Astrocyte (in vitro differentiated cells and primary cell): Measurements from ENCODE around the gene IER3. TPM values are rescaled to one million over a fixed set of nuclear protein-coding genes. Genes with fewer than 3 reads are reported as not detected.

Experiments
- DNase-seq: peaks from one replicate; pipeline ENCODE4 v3.0.0-alpha.2; 2010; ENCODE audit warnings: low read depth
- FAIRE-seq: peaks from 2 replicates; lab custom pipeline; 2011; peaks lifted over from hg19 to GRCh38; lab: Jason Lieb, UNC
- H2AFZ ChIP-seq: 2 replicates; pipeline ENCODE4 v1.6.0; 2012; ENCODE audit warnings: low read depth, low read length, inconsistent platforms
- H3K27ac ChIP-seq: 2 replicates; pipeline ENCODE4 v1.5.1; 2011; ENCODE audit warnings: low read depth, low read length, inconsistent platforms
- H3K27me3 ChIP-seq: 2 replicates; pipeline ENCODE4 v1.6.0; 2011; ENCODE audit warnings: low read length, inconsistent platforms; ENCODE audit not compliant: insufficient read depth
- H3K36me3 ChIP-seq: 2 replicates; pipeline ENCODE4 v1.5.1; 2011; ENCODE audit warnings: low read length, inconsistent platforms; ENCODE audit not compliant: insufficient read depth
- H3K4me1 ChIP-seq: 2 replicates; pipeline ENCODE4 v1.5.1; 2011; ENCODE audit warnings: low read length, inconsistent platforms; ENCODE audit not compliant: insufficient read depth
- H3K4me2 ChIP-seq: 2 replicates; pipeline ENCODE4 v1.6.0; 2012; ENCODE audit warnings: low read length, inconsistent platforms
- H3K4me3 ChIP-seq: 2 replicates; pipeline ENCODE4 v1.5.1; 2011; ENCODE audit warnings: low read depth, mild to moderate bottlenecking, low read length, inconsistent platforms; ENCODE audit not compliant: insufficient read depth
- H3K79me2 ChIP-seq: 2 replicates; pipeline ENCODE4 v1.6.0; 2012; ENCODE audit warnings: mild to moderate bottlenecking, low read length, inconsistent platforms; ENCODE audit not compliant: insufficient read depth
- H3K9ac ChIP-seq: 2 replicates; pipeline ENCODE4 v1.6.0; 2012; ENCODE audit warnings: mild to moderate bottlenecking, low read length, inconsistent platforms
- H3K9me3 ChIP-seq: 2 replicates; pipeline ENCODE4 v1.5.1; 2012; ENCODE audit warnings: low read depth, mild to moderate bottlenecking, low read length, inconsistent platforms; ENCODE audit not compliant: insufficient read depth
- H4K20me1 ChIP-seq: 2 replicates; pipeline ENCODE4 v1.6.0; 2012; ENCODE audit warnings: low read length, inconsistent platforms; ENCODE audit not compliant: insufficient read depth
- H3K27ac Mint-ChIP-seq: one replicate; pipeline ENCODE4 v1.8.0; 2021; ENCODE audit warnings: mild to moderate bottlenecking, mixed read lengths; ENCODE audit not compliant: unreplicated experiment
- H3K27me3 Mint-ChIP-seq: one replicate; pipeline ENCODE4 v1.8.0; 2021; ENCODE audit warnings: low read depth, mixed read lengths; ENCODE audit not compliant: unreplicated experiment
- H3K36me3 Mint-ChIP-seq: one replicate; pipeline ENCODE4 v1.8.0; 2021; ENCODE audit warnings: low read depth, mixed read lengths; ENCODE audit not compliant: unreplicated experiment
- H3K4me1 Mint-ChIP-seq: one replicate; pipeline ENCODE4 v1.8.0; 2021; ENCODE audit warnings: low read depth, mixed read lengths; ENCODE audit not compliant: unreplicated experiment
- H3K4me3 Mint-ChIP-seq: one replicate; pipeline ENCODE4 v1.8.0; 2021; ENCODE audit warnings: mild to moderate bottlenecking, moderate library complexity, mixed read lengths; ENCODE audit not compliant: unreplicated experiment
- H3K9me3 Mint-ChIP-seq: one replicate; pipeline ENCODE4 v1.8.0; 2021; ENCODE audit warnings: mild to moderate bottlenecking, mixed read lengths; ENCODE audit not compliant: unreplicated experiment
- CTCF ChIP-seq: IDR thresholded peaks from 2 replicates; pipeline ENCODE4 v1.5.1; 2011; ENCODE audit warnings: low read depth, mild to moderate bottlenecking, inconsistent platforms, low read length, moderate library complexity; ENCODE audit not compliant: insufficient read depth
- EZH2 ChIP-seq: IDR thresholded peaks from 2 replicates; pipeline ENCODE4 v1.6.1; 2012; ENCODE audit warnings: mild to moderate bottlenecking, low read length, inconsistent platforms; ENCODE audit not compliant: insufficient read depth
- total RNA-seq: library from RNA; stranded (reverse); gene quantifications from 2 replicates; pipeline ENCODE4 v1.2.1, GENCODE V29; 2021

The IER3 gene
- total RNA-seq, 1 donor from 2014 or later, result 221 TPM

GRCh38 chr6:30779850-30780641 lies 35.7 kb upstream of the IER3 start:
- TF ChIP-seq CTCF (no peak), EZH2 (no peak)
- FAIRE-seq, result no peak
- Histone ChIP-seq H3K9ac (peak overlapping the region; percentile 82), H3K27me3 (no peaks in the 10 kb centered on the region), H3K79me2 (no peaks in the 10 kb centered on the region), H3K4me3 (no peak overlapping the region), H4K20me1 (no peaks in the 10 kb centered on the region), H3K4me2 (no peak overlapping the region), H3K27ac (peak overlapping the region; percentile 97), H3K36me3 (no peaks in the 10 kb centered on the region), H3K9me3 (no peaks in the 10 kb centered on the region), H2AFZ (no peak overlapping the region), H3K4me1 (peaks cover 40% of the 10 kb centered on the region)
- H3K4me1 Mint-ChIP-seq, result peaks cover 43% of the 10 kb centered on the region
- H3K9me3 Mint-ChIP-seq, result no peaks in the 10 kb centered on the region
- H3K36me3 Mint-ChIP-seq, result no peaks in the 10 kb centered on the region
- peaks cover 3% of the 10 kb centered on the region for H3K27me3 Mint-ChIP-seq
- peak overlapping the region; percentile 100 for H3K27ac Mint-ChIP-seq
- H3K4me3 Mint-ChIP-seq, result no peak overlapping the region
- no peak for DNase-seq

GRCh38 chr6:30778001-30778635 lies 33.8 kb upstream of the IER3 start:
- H2AFZ ChIP-seq, result no peak overlapping the region
- Mint-ChIP-seq H3K4me1 (peaks cover 46% of the 10 kb centered on the region), H3K27me3 (peaks cover 3% of the 10 kb centered on the region), H3K36me3 (peaks cover 2% of the 10 kb centered on the region), H3K27ac (peak overlapping the region; percentile 75), H3K9me3 (no peaks in the 10 kb centered on the region), H3K4me3 (peak overlapping the region; percentile 34)
- H3K4me3 ChIP-seq, result no peak overlapping the region
- H3K9ac ChIP-seq, result no peak overlapping the region
- H3K9me3 ChIP-seq, result no peaks in the 10 kb centered on the region
- no peaks in the 10 kb centered on the region for H3K27me3 ChIP-seq
- FAIRE-seq, result no peak
- H4K20me1 ChIP-seq, result no peaks in the 10 kb centered on the region
- H3K4me2 ChIP-seq, result no peak overlapping the region
- no peak for TF ChIP-seq EZH2
- no peak for TF ChIP-seq CTCF
- H3K79me2 ChIP-seq, result no peaks in the 10 kb centered on the region
- H3K36me3 ChIP-seq, result no peaks in the 10 kb centered on the region
- peaks cover 40% of the 10 kb centered on the region for H3K4me1 ChIP-seq
- no peak for DNase-seq
- H3K27ac ChIP-seq, result peak overlapping the region; percentile 15

GRCh38 chr6:30777155-30777485 lies 32.8 kb upstream of the IER3 start:
- peaks cover 40% of the 10 kb centered on the region for H3K4me1 Mint-ChIP-seq
- peaks cover 3% of the 10 kb centered on the region for H3K27me3 Mint-ChIP-seq
- no peaks in the 10 kb centered on the region for H3K36me3 ChIP-seq
- no peak overlapping the region for H3K9ac ChIP-seq
- no peaks in the 10 kb centered on the region for H3K27me3 ChIP-seq
- no peak overlapping the region for H3K4me2 ChIP-seq
- DNase-seq (no peak), FAIRE-seq (no peak)
- H3K9me3 ChIP-seq, result no peaks in the 10 kb centered on the region
- H3K79me2 ChIP-seq, result no peaks in the 10 kb centered on the region
- peak overlapping the region; percentile 60 for H3K27ac Mint-ChIP-seq
- peaks cover 31% of the 10 kb centered on the region for H3K4me1 ChIP-seq
- H3K27ac ChIP-seq, result no peak overlapping the region
- no peak overlapping the region for H2AFZ ChIP-seq
- H3K36me3 Mint-ChIP-seq, result peaks cover 2% of the 10 kb centered on the region
- H4K20me1 ChIP-seq, result no peaks in the 10 kb centered on the region
- H3K4me3 ChIP-seq, result no peak overlapping the region
- TF ChIP-seq EZH2 (no peak), CTCF (no peak)
- no peak overlapping the region for H3K4me3 Mint-ChIP-seq
- H3K9me3 Mint-ChIP-seq, result no peaks in the 10 kb centered on the region
